HL-60 (cell line): ENCODE data around the gene NXPH4.

ENCODE experiments used
- CTCF ChIP-seq: IDR thresholded peaks from one replicate; pipeline ENCODE4 v1.5.1; 2011; ENCODE audit warnings: low read length, control low read depth, inconsistent platforms; ENCODE audit not compliant: insufficient read depth
- POLR2AphosphoS5 ChIP-seq: IDR thresholded peaks from 2 replicates; pipeline ENCODE4 v1.6.1; 2012; ENCODE audit warnings: low read depth

- TF ChIP-seq CTCF (no peak), POLR2AphosphoS5 (no peak)
These were observed 7.8 kb upstream of the NXPH4 start for GRCh38 chr12:57208631-57209282.
